K562 (cell line): Measurements from ENCODE around the gene IFFO2. TPM values are rescaled to one million over a fixed set of nuclear protein-coding genes. Genes with fewer than 3 reads are reported as not detected.

Experiments
- BCOR ChIP-seq: fragments of 450-650 bp; IDR thresholded peaks from 2 replicates; pipeline ENCODE4 v1.6.1; 2016
- HDAC3 ChIP-seq: fragments of 450-650 bp; IDR thresholded peaks from 2 replicates; pipeline ENCODE4 v1.6.1; 2018; ENCODE audit warnings: borderline replicate concordance, mild to moderate bottlenecking, moderate library complexity; ENCODE audit not compliant: partially characterized antibody
- KDM1A ChIP-seq, 2 experiments: fragments of 450-650 bp; IDR thresholded peaks; 2 replicates each; pipeline ENCODE4 v1.6.1; 2016; ENCODE audit warnings: mild to moderate bottlenecking in 2 of 2
- RBBP5 ChIP-seq: fragments of 200-600 bp; sonication (generic); IDR thresholded peaks from 2 replicates; pipeline ENCODE4 v1.6.1; 2012; ENCODE audit warnings: borderline replicate concordance, mild to moderate bottlenecking, low read length, control low read depth, inconsistent platforms; ENCODE audit not compliant: insufficient read depth, poor library complexity, severe bottlenecking
- RCOR1 ChIP-seq, 2 experiments: IDR thresholded peaks; 2 replicates each; pipeline ENCODE4 v1.6.1; 2012; ENCODE audit warnings: low read depth in 2 of 2, low read length in 2 of 2, borderline replicate concordance in 1 of 2, improper control_type of control experiment in 1 of 2
- SMARCC2 ChIP-seq: fragments of 450-650 bp; IDR thresholded peaks from 2 replicates; pipeline ENCODE4 v1.6.1; 2017; ENCODE audit warnings: antibody characterized with exemption, moderate library complexity, mild to moderate bottlenecking, low read depth
- polyA plus RNA-seq, 8 experiments: library from polyadenylated mRNA; depleted of rRNA in 4 of 8; stranded (reverse) in 5 of 8; unstranded in 3 of 8; fragments of >200 nt; fragmentation: Nextera tagmentation in 2 of 8; fragmentation: Illumina TruSeq in 1 of 8; extraction: Ambion mirVana in 2 of 8; extraction: Trizol in 1 of 8; gene quantifications; 2 replicates each; pipeline versions ENCODE4 v1.2.1 to v1.2.3, GENCODE V29; 2011 to 2014; ENCODE audit warnings: inconsistent platforms in 1 of 8, missing spikeins in 1 of 8
- total RNA-seq, 7 experiments: library from RNA; depleted of rRNA in 6 of 7; stranded (reverse); fragments of >200 nt in 6 of 7; fragmentation: Illumina TruSeq in 2 of 7; extraction: Trizol in 2 of 7; gene quantifications; 2 replicates each; pipeline versions ENCODE4 v1.2.1 to v1.2.3, GENCODE V29; 2011 to 2021; ENCODE audit warnings: low replicate concordance in 1 of 7
- TF ChIP-seq, protein P1 (sequence below): fragments of 200-800 bp; sonication (Bioruptor generic); IDR thresholded peaks from 2 replicates; pipeline ENCODE4 v1.6.1; 2016; ENCODE audit warnings: missing genetic modification characterization, missing compliant biosample characterization
- TF ChIP-seq, protein P2 (sequence below), 2 experiments: fragments of 450-650 bp in 1 of 2; sonication (generic) in 1 of 2; formaldehyde crosslinking in 1 of 2; IDR thresholded peaks; 2 replicates each; pipeline versions ENCODE4 v1.7.1 to v1.9.0; 2016 to 2022; ENCODE audit warnings: inconsistent platforms in 1 of 2, mild to moderate bottlenecking in 1 of 2, missing genetic modification reagents in 1 of 2
- TF ChIP-seq, protein P3 (sequence below): fragments of 450-650 bp; formaldehyde crosslinking; IDR thresholded peaks from 2 replicates; pipeline ENCODE4 v1.4.0; 2020; ENCODE audit warnings: mild to moderate bottlenecking, moderate library complexity

IFFO2 gene
- total and polyA plus RNA-seq, 9 of the 15 experiments (the other 6 are each of a cell fraction or from before 2014, with no cell fraction given), result 0.15 to 1.0 (median 0.44) TPM; not detected in 2

DNA sequence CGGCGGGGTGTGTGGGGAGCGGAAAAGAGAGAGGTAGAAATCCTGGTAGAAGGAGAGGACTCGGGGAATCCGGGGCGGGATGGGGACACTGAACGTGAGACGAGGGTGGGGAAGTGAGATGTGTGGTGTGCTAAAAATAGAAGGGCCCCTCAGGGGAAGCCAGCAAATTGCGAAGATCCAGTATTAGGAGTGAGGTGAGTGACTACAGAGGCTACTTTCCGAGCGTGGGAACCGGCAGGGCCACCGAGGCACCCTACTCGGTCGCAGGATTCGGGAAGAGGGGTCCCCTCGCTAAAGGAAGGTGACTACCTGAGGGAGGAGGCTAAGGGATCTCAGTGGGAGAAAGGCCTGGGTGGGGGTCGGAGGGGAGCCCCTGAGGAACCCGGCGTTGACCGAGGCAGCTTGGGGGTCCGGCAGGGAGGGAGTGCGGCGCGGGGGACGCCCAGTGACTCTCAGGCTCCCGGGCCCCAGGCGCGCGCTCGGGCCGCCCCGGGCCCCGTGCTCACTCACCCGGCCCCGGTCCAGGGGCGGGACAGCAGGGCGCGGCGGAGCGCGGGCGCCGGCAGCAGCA, 54.4 kb downstream of the IFFO2 start (continued):
- TF ChIP-seq, protein P1, sequence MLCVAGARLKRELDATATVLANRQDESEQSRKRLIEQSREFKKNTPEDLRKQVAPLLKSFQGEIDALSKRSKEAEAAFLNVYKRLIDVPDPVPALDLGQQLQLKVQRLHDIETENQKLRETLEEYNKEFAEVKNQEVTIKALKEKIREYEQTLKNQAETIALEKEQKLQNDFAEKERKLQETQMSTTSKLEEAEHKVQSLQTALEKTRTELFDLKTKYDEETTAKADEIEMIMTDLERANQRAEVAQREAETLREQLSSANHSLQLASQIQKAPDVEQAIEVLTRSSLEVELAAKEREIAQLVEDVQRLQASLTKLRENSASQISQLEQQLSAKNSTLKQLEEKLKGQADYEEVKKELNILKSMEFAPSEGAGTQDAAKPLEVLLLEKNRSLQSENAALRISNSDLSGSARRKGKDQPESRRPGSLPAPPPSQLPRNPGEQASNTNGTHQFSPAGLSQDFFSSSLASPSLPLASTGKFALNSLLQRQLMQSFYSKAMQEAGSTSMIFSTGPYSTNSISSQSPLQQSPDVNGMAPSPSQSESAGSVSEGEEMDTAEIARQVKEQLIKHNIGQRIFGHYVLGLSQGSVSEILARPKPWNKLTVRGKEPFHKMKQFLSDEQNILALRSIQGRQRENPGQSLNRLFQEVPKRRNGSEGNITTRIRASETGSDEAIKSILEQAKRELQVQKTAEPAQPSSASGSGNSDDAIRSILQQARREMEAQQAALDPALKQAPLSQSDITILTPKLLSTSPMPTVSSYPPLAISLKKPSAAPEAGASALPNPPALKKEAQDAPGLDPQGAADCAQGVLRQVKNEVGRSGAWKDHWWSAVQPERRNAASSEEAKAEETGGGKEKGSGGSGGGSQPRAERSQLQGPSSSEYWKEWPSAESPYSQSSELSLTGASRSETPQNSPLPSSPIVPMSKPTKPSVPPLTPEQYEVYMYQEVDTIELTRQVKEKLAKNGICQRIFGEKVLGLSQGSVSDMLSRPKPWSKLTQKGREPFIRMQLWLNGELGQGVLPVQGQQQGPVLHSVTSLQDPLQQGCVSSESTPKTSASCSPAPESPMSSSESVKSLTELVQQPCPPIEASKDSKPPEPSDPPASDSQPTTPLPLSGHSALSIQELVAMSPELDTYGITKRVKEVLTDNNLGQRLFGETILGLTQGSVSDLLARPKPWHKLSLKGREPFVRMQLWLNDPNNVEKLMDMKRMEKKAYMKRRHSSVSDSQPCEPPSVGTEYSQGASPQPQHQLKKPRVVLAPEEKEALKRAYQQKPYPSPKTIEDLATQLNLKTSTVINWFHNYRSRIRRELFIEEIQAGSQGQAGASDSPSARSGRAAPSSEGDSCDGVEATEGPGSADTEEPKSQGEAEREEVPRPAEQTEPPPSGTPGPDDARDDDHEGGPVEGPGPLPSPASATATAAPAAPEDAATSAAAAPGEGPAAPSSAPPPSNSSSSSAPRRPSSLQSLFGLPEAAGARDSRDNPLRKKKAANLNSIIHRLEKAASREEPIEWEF (CRISPR knock-in tag), result 0 out of 2 replicates have a peak, but pooled peaks have one; percentile 20
- 0 out of 4 replicates have a peak, but pooled peaks of 1 of the 2 experiments have one; percentile 2 for TF ChIP-seq RCOR1 (IDR thresholded peaks at IDR 0.05; ENCODE audit: borderline replicate concordance in 1 of 2, low read depth in 2 of 2, low read length in 2 of 2)
- TF ChIP-seq, protein P2, sequence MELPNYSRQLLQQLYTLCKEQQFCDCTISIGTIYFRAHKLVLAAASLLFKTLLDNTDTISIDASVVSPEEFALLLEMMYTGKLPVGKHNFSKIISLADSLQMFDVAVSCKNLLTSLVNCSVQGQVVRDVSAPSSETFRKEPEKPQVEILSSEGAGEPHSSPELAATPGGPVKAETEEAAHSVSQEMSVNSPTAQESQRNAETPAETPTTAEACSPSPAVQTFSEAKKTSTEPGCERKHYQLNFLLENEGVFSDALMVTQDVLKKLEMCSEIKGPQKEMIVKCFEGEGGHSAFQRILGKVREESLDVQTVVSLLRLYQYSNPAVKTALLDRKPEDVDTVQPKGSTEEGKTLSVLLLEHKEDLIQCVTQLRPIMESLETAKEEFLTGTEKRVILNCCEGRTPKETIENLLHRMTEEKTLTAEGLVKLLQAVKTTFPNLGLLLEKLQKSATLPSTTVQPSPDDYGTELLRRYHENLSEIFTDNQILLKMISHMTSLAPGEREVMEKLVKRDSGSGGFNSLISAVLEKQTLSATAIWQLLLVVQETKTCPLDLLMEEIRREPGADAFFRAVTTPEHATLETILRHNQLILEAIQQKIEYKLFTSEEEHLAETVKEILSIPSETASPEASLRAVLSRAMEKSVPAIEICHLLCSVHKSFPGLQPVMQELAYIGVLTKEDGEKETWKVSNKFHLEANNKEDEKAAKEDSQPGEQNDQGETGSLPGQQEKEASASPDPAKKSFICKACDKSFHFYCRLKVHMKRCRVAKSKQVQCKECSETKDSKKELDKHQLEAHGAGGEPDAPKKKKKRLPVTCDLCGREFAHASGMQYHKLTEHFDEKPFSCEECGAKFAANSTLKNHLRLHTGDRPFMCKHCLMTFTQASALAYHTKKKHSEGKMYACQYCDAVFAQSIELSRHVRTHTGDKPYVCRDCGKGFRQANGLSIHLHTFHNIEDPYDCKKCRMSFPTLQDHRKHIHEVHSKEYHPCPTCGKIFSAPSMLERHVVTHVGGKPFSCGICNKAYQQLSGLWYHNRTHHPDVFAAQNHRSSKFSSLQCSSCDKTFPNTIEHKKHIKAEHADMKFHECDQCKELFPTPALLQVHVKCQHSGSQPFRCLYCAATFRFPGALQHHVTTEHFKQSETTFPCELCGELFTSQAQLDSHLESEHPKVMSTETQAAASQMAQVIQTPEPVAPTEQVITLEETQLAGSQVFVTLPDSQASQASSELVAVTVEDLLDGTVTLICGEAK (IDR thresholded peaks at IDR 0.05), result 0 out of 2 replicates have a peak, but pooled peaks have one; percentile 14
- TF ChIP-seq, protein P2 (CRISPR knock-in tag; IDR thresholded peaks at IDR 0.05), result no peak
- no peak for TF ChIP-seq HDAC3
- no peak for TF ChIP-seq SMARCC2
- peak; percentile 7; the same call in 1 of the 2 replicates for TF ChIP-seq BCOR
- TF ChIP-seq KDM1A (IDR thresholded peaks at IDR 0.05), result no peak
- TF ChIP-seq RBBP5, result peak; percentile 82
- TF ChIP-seq, protein P3, sequence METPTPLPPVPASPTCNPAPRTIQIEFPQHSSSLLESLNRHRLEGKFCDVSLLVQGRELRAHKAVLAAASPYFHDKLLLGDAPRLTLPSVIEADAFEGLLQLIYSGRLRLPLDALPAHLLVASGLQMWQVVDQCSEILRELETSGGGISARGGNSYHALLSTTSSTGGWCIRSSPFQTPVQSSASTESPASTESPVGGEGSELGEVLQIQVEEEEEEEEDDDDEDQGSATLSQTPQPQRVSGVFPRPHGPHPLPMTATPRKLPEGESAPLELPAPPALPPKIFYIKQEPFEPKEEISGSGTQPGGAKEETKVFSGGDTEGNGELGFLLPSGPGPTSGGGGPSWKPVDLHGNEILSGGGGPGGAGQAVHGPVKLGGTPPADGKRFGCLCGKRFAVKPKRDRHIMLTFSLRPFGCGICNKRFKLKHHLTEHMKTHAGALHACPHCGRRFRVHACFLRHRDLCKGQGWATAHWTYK (CRISPR knock-in tag), result no peak
